H1 (cell line): Measurements from ENCODE around the gene PTEN. TPM values are rescaled to one million over a fixed set of nuclear protein-coding genes. Genes with fewer than 3 reads are reported as not detected.

ENCODE experiments used
- ASH2L ChIP-seq: fragments of 200-600, 300-600 bp; sonication (generic); IDR thresholded peaks from one replicate; pipeline ENCODE4 v1.7.1; 2017; ENCODE audit warnings: low read length
- CHD7 ChIP-seq: fragments of 300-600 bp; sonication (generic); IDR thresholded peaks from 2 replicates; pipeline ENCODE4 v1.7.1; 2012; ENCODE audit warnings: low read length, moderate library complexity, mild to moderate bottlenecking, inconsistent platforms; ENCODE audit not compliant: insufficient replicate concordance
- RAD21 ChIP-seq, 2 experiments: IDR thresholded peaks in 1 of 2; conservative IDR thresholded peaks in 1 of 2; 2 replicates each; pipeline ENCODE4 v1.6.1; 2011; ENCODE audit warnings: low read depth in 2 of 2, low read length in 2 of 2, improper control_type of control experiment in 1 of 2, inconsistent platforms in 1 of 2, mild to moderate bottlenecking in 1 of 2, moderate library complexity in 1 of 2
- polyA plus RNA-seq, 7 experiments: library from polyadenylated mRNA; depleted of rRNA in 3 of 7; stranded (reverse) in 5 of 7; unstranded in 2 of 7; fragments of >200 nt in 5 of 7; fragments of 200-250 nt in 2 of 7; gene quantifications; 1 replicate in 5 of 7; 2 replicates in 1 of 7; 4 replicates in 1 of 7; pipeline versions ENCODE4 v1.2.1 to v1.2.3, GENCODE V29; 2011 to 2013; ENCODE audit warnings: missing spikeins in 2 of 7, mixed read lengths in 2 of 7
- total RNA-seq: library from RNA; stranded (reverse); fragmentation: NEBNext Ultra II Directional; extraction: Animal tissue kit (Norgen Biotek cat#: 25700); gene quantifications from 2 replicates; pipeline ENCODE4 v1.2.1, GENCODE V29; 2021

PTEN gene
- total and polyA plus RNA-seq, 2 of the 8 experiments (the other 6 are each of a cell fraction or from before 2014, with no cell fraction given): 6.3 to 48.7 TPM

DNA sequence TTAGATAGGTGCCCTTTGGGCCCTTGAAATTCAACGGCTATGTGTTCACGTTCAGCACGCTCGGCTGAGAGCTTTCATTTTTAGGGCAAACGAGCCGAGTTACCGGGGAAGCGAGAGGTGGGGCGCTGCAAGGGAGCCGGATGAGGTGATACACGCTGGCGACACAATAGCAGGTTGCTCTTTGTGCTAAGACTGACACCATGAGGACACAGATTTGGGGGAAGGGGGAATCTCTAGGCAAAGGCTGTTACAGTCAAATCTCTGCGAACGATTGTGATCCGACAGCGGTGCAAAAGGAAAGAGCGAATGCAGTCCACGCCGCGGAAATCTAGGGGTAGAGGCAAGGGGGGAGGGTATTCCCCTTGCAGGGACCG, 759 bp upstream of the PTEN start (continued):
- peak; percentile 24 for TF ChIP-seq ASH2L
- no peak for TF ChIP-seq RAD21 (IDR thresholded peaks at IDR 0.05 in 1 of 2, conservative IDR thresholded peaks at IDR 0.05 in 1 of 2; ENCODE audit: low read depth in 2 of 2, low read length in 2 of 2)
- no peak for TF ChIP-seq CHD7
